Heart right ventricle (tissue), 16 donors: ENCODE results near the gene FBXO11. TPM values are rescaled to one million over a fixed set of nuclear protein-coding genes. Genes with fewer than 3 reads are reported as not detected.
"Not testable (repeated sequence)": the region's sequence is repeated elsewhere in the genome, so short reads cannot be mapped to it uniquely, and the experiment has no call there.

ENCODE experiments used
- ATAC-seq, 8 donors: fragments of 200-7000 bp; cut with Tn5 transposase; one replicate each; pipeline ENCODE4 v1.9.1; 2020; ENCODE audit warnings: mild to moderate bottlenecking in 8 of 8, moderate library complexity in 8 of 8, moderate number of reproducible peaks in 1 of 8
- DNase-seq, 2 donors: peaks; one replicate each; pipeline ENCODE4 v3.0.0-alpha.2; 2020
- H3K27ac ChIP-seq, 10 donors: fragments of 200-600 bp; sonication (generic) in 2 of 10; one replicate each; pipeline versions ENCODE4 v1.5.0 to v1.8.0; 2020 to 2022; ENCODE audit warnings: mild to moderate bottlenecking in 3 of 10
- H3K27me3 ChIP-seq, 7 donors: fragments of 200-600 bp; one replicate each; pipeline ENCODE4 v1.8.0; 2021 to 2022; ENCODE audit warnings: mild to moderate bottlenecking in 2 of 7
- H3K36me3 ChIP-seq, 9 donors: fragments of 200-600 bp; sonication (generic) in 1 of 9; one replicate each; pipeline versions ENCODE4 v1.5.0 to v1.8.0; 2020 to 2022; ENCODE audit warnings: mild to moderate bottlenecking in 2 of 9
- H3K4me1 ChIP-seq, 9 donors: fragments of 200-600 bp; sonication (generic) in 1 of 9; one replicate each; pipeline versions ENCODE4 v1.5.0 to v1.8.0; 2020 to 2022; ENCODE audit warnings: mild to moderate bottlenecking in 4 of 9
- H3K4me3 ChIP-seq, 10 donors: fragments of 200-600 bp; sonication (generic) in 2 of 10; one replicate each; pipeline versions ENCODE4 v1.5.0 to v1.8.0; 2020 to 2022; ENCODE audit warnings: mild to moderate bottlenecking in 7 of 10, moderate library complexity in 2 of 10
- H3K9me3 ChIP-seq, 11 donors: fragments of 200-600 bp in 10 of 11; sonication (generic) in 2 of 11; one replicate each; pipeline versions ENCODE4 v1.5.0 to v1.8.0; 2013 to 2022; ENCODE audit warnings: mild to moderate bottlenecking in 2 of 11, control low read depth in 1 of 11, moderate library complexity in 1 of 11
- CTCF ChIP-seq, 9 donors: fragments of 200-600 bp; sonication (generic) in 2 of 9; IDR thresholded peaks; one replicate each; pipeline versions ENCODE4 v1.5.0 to v1.8.0; 2021 to 2022; ENCODE audit warnings: antibody characterized with exemption in 9 of 9, mild to moderate bottlenecking in 5 of 9, moderate library complexity in 1 of 9
- WGBS, 2 donors: extraction: QIAGEN DNeasy Blood & Tissue Kit; methylation state at CpG; one replicate each; pipeline ENCODE4 v1.1.7; 2013; ENCODE audit warnings: inconsistent platforms in 1 of 2; 5-methylcytosine and 5-hydroxymethylcytosine counted together
- intact Hi-C, 10 donors: fragments of 100-400 bp; cut with DNase I; formaldehyde crosslinking; loops; one replicate each; pipeline versions ENCODE4 v1.11.1 to v1.14.2; 2022
- polyA plus RNA-seq, 2 donors: library from polyadenylated mRNA; stranded (reverse); fragments of 200-250 nt; gene quantifications; one replicate each; pipeline ENCODE4 v1.2.3, GENCODE V29; 2013
- total RNA-seq, 10 donors: library from RNA; stranded (reverse); fragmentation: NEBNext Ultra II Directional in 3 of 10; extraction: Animal tissue kit (Norgen Biotek cat#: 25700) in 3 of 10; gene quantifications; one replicate each; pipeline versions ENCODE4 v1.2.1 to v1.2.4, GENCODE V29; 2021 to 2023
- donor health status: Arrhythmogenic right ventricular cardiomyopathy.
- donor health status: ischemic (EF 13 %, LVEDD 7.1; RV severe dilation, severe dysfunction).
- donor health status: healthy with polysubstance abuse.
- donor health status: DM: no; HTN: yes; CAD: no.
- donor health status: DM: no; HTN: no; CAD: no.
- donor health status: ischemic (EF 25% LVEDD 6.9; RV normal size, moderate dysfunction).
- donor health status: ischemic (EF 25% LVEDD 5.7; RV mildly dilated, moderate dysfunction).
- donor health status: healthy.
- donor health status: DM: yes; HTN: yes; CAD: no.
- donor health status: Ischemic cardiomyopathy.
- donor health status: ischemic (EF 35%, LVEDD 5.7; RV mildly dilated, moderate dysfunction).
- donor health status: nonischemic (EF 11% LVEDD 7.7; RV severe dilation, severe dysfunction).
- donor health status: DM: yes; HTN: yes; CAD: no.
- donor health status: PGD.
- donor health status: ischemic (EF 29% LVEDD 5.4; RV normal size, mild dysfunction).
- donor health status: nonischemic (EF 23%, LVEDD 6.1; RV moderate dilation, normal function).

Gene FBXO11
- total and polyA plus RNA-seq, 12 donors = 15.7 to 48.2 (median 36.9) TPM

DNA sequence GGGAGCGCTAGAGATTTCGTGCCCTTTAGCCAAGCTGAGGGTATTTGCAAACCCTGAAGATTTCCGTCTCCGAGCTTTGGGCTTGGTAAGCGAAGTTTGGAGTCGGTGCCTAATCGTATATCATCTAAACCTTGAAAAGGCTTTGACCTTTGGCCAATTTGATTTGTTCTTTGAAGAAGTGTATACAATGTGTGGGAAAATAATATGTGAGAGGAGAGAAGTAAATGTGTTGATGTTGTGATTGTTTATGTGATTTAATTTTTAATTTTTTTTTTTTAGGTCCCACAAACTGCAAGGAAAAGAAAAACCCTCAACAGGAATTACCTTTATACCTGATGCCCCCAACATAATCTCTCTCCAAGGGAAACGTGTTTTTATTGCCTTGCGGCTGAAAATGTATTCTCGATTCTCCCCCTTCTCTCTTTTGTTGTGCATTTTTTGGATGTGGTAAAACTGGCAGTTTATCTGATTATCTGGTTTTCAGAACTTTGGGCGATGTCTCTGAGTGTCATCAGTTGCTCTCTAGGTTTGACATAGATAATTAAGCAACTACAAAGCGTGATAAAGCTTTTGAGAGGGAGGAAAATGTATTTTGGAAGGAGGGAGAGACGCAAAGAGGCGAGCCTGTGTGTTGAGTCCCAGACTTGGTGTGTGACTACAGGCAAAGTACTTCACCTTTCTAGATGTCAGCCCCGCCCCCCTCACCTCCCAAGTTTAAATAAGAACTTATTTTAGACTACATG lies 912 bp upstream of the FBXO11 start:
- ATAC-seq = peak in 5 of 8 donors; percentile 13 to 60 (median 50)
- no peaks in the 10 kb centered on the region for H3K36me3 ChIP-seq
- DNase-seq = peak in 1 of 2 donors; percentile 19
- H3K4me3 ChIP-seq = peak overlapping the region; percentile 37 to 95 (median 90)
- H3K9me3 ChIP-seq = no peaks in the 10 kb centered on the region
- H3K27me3 ChIP-seq = no peaks in the 10 kb centered on the region
- WGBS, 2 donors = 28 to 31% methylated on average over 15 of the region's 15 CpGs
- peak overlapping the region; percentile 93 to 100 (median 99) for H3K27ac ChIP-seq
- peaks cover 0 to 27% (median 22%) of the 10 kb centered on the region in 9 donors for H3K4me1 ChIP-seq
- TF ChIP-seq CTCF (IDR thresholded peaks at IDR 0.05) = peak in 2 of 9 donors; percentile 1 to 8
- intact Hi-C loops = loop anchor here (2.0 to 10.0 kb wide), 12 partner anchors 40 to 528 kb away; partner anchors contain the start of gene MSH6 (in 4 of the 10)

GRCh38 chr2:47905386-47906156 lies 727 bp downstream of the FBXO11 start:
- TF ChIP-seq CTCF (IDR thresholded peaks at IDR 0.05) = no peak
- Histone ChIP-seq H3K36me3 (no peaks in the 10 kb centered on the region), H3K4me3 (peak overlapping the region; percentile 76 to 95 (median 90)), H3K27me3 (no peaks in the 10 kb centered on the region), H3K9me3 (no peaks in the 10 kb centered on the region), H3K4me1 (peaks cover 0 to 43% (median 35%) of the 10 kb centered on the region in 9 donors), H3K27ac (peak overlapping the region; percentile 93 to 100 (median 99))
- 0 to 1% methylated on average over 62 to 94 of the region's 105 CpGs for WGBS, 2 donors
- ATAC-seq = peak in 4 of 8 donors; percentile 1 to 51 (median 8)
- DNase-seq = peak; percentile 59 to 66
- intact Hi-C loops = loop anchor here (1.0 to 10.0 kb wide), 13 partner anchors 38 to 529 kb away; partner anchors contain the start of gene MSH6 (in 4 of the 10)

- Histone ChIP-seq H3K36me3 (no peaks in the 10 kb centered on the region), H3K4me3 (peak overlapping the region; percentile 76 to 95 (median 90)), H3K4me1 (peaks cover 4 to 59% (median 48%) of the 10 kb centered on the region in 9 donors), H3K27ac (peak overlapping the region in 7 of 10 donors; percentile 93 to 100 (median 99)), H3K9me3 (no peaks in the 10 kb centered on the region), H3K27me3 (no peaks in the 10 kb centered on the region)
- DNase-seq (no peak), ATAC-seq (no peak)
- WGBS, 2 donors = 2% methylated on average over 10 of the region's 10 CpGs
- intact Hi-C loops = loop anchor here in 6 of 10 donors (5.0 to 10.0 kb wide), 9 partner anchors 37 to 531 kb away; partner anchors contain the start of gene MSH6 (in 2 of the 6)
- no peak for TF ChIP-seq CTCF (IDR thresholded peaks at IDR 0.05)
Observed at GRCh38 chr2:47903781-47904490, 2.4 kb downstream of the FBXO11 start.

DNA sequence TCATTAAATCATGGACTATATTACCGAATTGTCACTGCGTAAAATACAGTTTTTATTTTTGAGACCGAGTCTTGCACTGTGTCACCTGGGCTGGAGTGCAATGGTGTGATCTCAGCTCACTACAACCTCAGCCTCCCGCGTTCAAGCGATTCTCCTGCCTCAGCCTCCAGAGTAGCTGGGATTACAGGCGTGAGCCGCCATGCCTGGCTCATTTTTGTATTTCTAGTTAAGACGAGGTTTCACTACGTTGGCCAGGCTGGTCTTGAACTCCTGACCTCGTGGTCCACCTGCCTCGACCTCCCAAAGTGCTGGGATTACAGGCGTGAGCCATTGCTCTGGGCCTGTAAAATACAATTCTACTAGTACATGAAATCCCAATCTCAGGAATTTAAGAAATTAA lies 4.4 kb downstream of the FBXO11 start:
- 94 to 95% methylated on average over 13 of the region's 13 CpGs for WGBS, 2 donors
- intact Hi-C loops = loop anchor here in 6 of 10 donors (5.0 to 10.0 kb wide), 9 partner anchors 35 to 533 kb away; partner anchors contain the start of gene MSH6 (in 2 of the 6)
- not testable (repeated sequence) for ATAC-seq, H3K4me3 ChIP-seq, H3K9me3 ChIP-seq, H3K27me3 ChIP-seq, DNase-seq, H3K27ac ChIP-seq, H3K36me3 ChIP-seq
- H3K4me1 ChIP-seq = peaks cover 4 to 68% (median 57%) of the 10 kb centered on the region in 9 donors
